WTC11 (cell line): Measurements from ENCODE around the gene BAK1. TPM values are rescaled to one million over a fixed set of nuclear protein-coding genes. Genes with fewer than 3 reads are reported as not detected.

Source experiments
- ATAC-seq: fragments of 200-7000 bp; cut with Tn5 transposase; 2 replicates; pipeline ENCODE4 v1.10.0; 2021; ENCODE audit warnings: mild to moderate bottlenecking, moderate library complexity
- CTCF ChIA-PET: fragments of 300-600 bp; sonication (Branson Sonifier 250); formaldehyde crosslinking; loops from one replicate; lab custom pipeline; 2021; ENCODE audit warnings: antibody characterized with exemption; lab: Charles Lee
- POLR2A ChIA-PET: fragments of 350-600 bp; sonication (Branson Sonifier 250); formaldehyde crosslinking; loops from one replicate; lab custom pipeline; 2021; ENCODE audit warnings: antibody characterized with exemption; lab: Charles Lee
- DNase-seq: peaks from one replicate; pipeline ENCODE4 v3.0.0; 2021; ENCODE audit warnings: low spot score
- H3K27ac Mint-ChIP-seq: 2 replicates; pipeline ENCODE4 v1.8.0; 2021; ENCODE audit warnings: mixed read lengths
- H3K27me3 Mint-ChIP-seq: 2 replicates; pipeline ENCODE4 v1.8.0; 2021; ENCODE audit warnings: low read depth, mild to moderate bottlenecking, moderate library complexity, mixed read lengths
- H3K36me3 Mint-ChIP-seq: 2 replicates; pipeline ENCODE4 v1.8.0; 2021; ENCODE audit warnings: mixed read lengths
- H3K4me1 Mint-ChIP-seq: 2 replicates; pipeline ENCODE4 v1.8.0; 2022; ENCODE audit warnings: mixed read lengths
- H3K4me3 Mint-ChIP-seq: 2 replicates; pipeline ENCODE4 v1.8.0; 2021; ENCODE audit warnings: mild to moderate bottlenecking, moderate library complexity, mixed read lengths
- H3K9me3 Mint-ChIP-seq: 2 replicates; pipeline ENCODE4 v1.8.0; 2021; ENCODE audit warnings: mixed read lengths
- ATF6 ChIP-seq: sonication (generic); formaldehyde crosslinking; IDR thresholded peaks from 2 replicates; pipeline ENCODE4 v1.8.1; 2023; ENCODE audit warnings: mild to moderate bottlenecking, missing genetic modification reagents
- CREB1 ChIP-seq: sonication (generic); formaldehyde crosslinking; IDR thresholded peaks from 2 replicates; pipeline ENCODE4 v1.8.0; 2023; ENCODE audit warnings: mild to moderate bottlenecking, missing genetic modification reagents
- E2F1 ChIP-seq: sonication (generic); formaldehyde crosslinking; IDR thresholded peaks from 2 replicates; pipeline ENCODE4 v1.8.0; 2022; ENCODE audit warnings: mild to moderate bottlenecking, missing genetic modification reagents
- E2F5 ChIP-seq: sonication (generic); formaldehyde crosslinking; IDR thresholded peaks from 2 replicates; pipeline ENCODE4 v1.8.1; 2022; ENCODE audit warnings: mild to moderate bottlenecking, moderate library complexity, missing genetic modification reagents
- ETV6 ChIP-seq: sonication (generic); formaldehyde crosslinking; IDR thresholded peaks from 2 replicates; pipeline ENCODE4 v1.8.1; 2022; ENCODE audit warnings: mild to moderate bottlenecking, missing genetic modification reagents
- GRHL2 ChIP-seq: fragments of 250-450 bp; sonication (Bioruptor Pico); IDR thresholded peaks from 2 replicates; pipeline ENCODE4 v1.8.0; 2022; ENCODE audit warnings: mild to moderate bottlenecking, moderate library complexity; ENCODE audit not compliant: insufficient replicate concordance, severe bottlenecking
- IRF1 ChIP-seq: sonication (generic); formaldehyde crosslinking; IDR thresholded peaks from 2 replicates; pipeline ENCODE4 v1.8.0; 2023; ENCODE audit warnings: missing genetic modification reagents
- NFE2L1 ChIP-seq: sonication (generic); formaldehyde crosslinking; IDR thresholded peaks from 2 replicates; pipeline ENCODE4 v1.8.1; 2023; ENCODE audit warnings: missing genetic modification reagents
- NFYB ChIP-seq: sonication (generic); formaldehyde crosslinking; conservative IDR thresholded peaks from 2 replicates; pipeline ENCODE4 v1.8.0; 2022; ENCODE audit warnings: low read depth, missing genetic modification reagents
- ZNF532 ChIP-seq: fragments of 250-450 bp; sonication (Bioruptor Pico); IDR thresholded peaks from 2 replicates; pipeline ENCODE4 v1.9.0; 2021; ENCODE audit warnings: mild to moderate bottlenecking, borderline replicate concordance
- ZNF671 ChIP-seq: fragments of 250-450 bp; sonication (Bioruptor Pico); IDR thresholded peaks from 2 replicates; pipeline ENCODE4 v1.8.0; 2021; ENCODE audit warnings: mild to moderate bottlenecking
- total RNA-seq: library from RNA; stranded (reverse); gene quantifications from 3 replicates; pipeline ENCODE4 v1.2.3, GENCODE V29; 2021

BAK1 gene
- total RNA-seq, 1 experiment from 2014 or later = 40.5 TPM

GRCh38 chr6:33627876-33628275 is 47.8 kb upstream of the BAK1 start:
- H3K9me3 Mint-ChIP-seq = no peaks in the 10 kb centered on the region
- CTCF ChIA-PET = interaction anchor here (1.2 kb wide), 1 partner anchor 38 kb away, joined by 6 read pairs; no protein-coding TSS in a partner anchor

More at GRCh38 chr6:33627876-33628275, 47.8 kb upstream of the BAK1 start:
- DNase-seq (no peak), ATAC-seq (no peak)
- peak overlapping the region; percentile 88; the same call in 1 of the 2 replicates for H3K27ac Mint-ChIP-seq
- H3K4me3 Mint-ChIP-seq = no peak overlapping the region
- POLR2A ChIA-PET = no interaction called here
- H3K27me3 Mint-ChIP-seq = peaks cover 3% of the 10 kb centered on the region; the same call in 1 of the 2 replicates
- H3K36me3 Mint-ChIP-seq = no peaks in the 10 kb centered on the region; the same call in 1 of the 2 replicates
- TF ChIP-seq GRHL2 (CRISPR knock-in tag) = no peak
- no peak for TF ChIP-seq E2F1 (CRISPR knock-in tag)
- TF ChIP-seq ZNF671 = no peak
- no peak for TF ChIP-seq NFE2L1 (CRISPR knock-in tag)
- no peak for TF ChIP-seq CREB1
- TF ChIP-seq E2F5 (CRISPR knock-in tag) = no peak
- no peak for TF ChIP-seq ZNF532 (CRISPR knock-in tag)
- no peak for TF ChIP-seq IRF1 (CRISPR knock-in tag)
- TF ChIP-seq NFYB (CRISPR knock-in tag) = no peak
- TF ChIP-seq ATF6 (CRISPR knock-in tag) = no peak
- TF ChIP-seq ETV6 (CRISPR knock-in tag) = no peak
- peaks cover 53% of the 10 kb centered on the region for H3K4me1 Mint-ChIP-seq
